Panc1 (cell line): ENCODE measurements around the gene THADA. TPM values are rescaled to one million over a fixed set of nuclear protein-coding genes. Genes with fewer than 3 reads are reported as not detected.

Source experiments
- ATAC-seq: fragments of 200-7000 bp; cut with Tn5 transposase; 2 replicates; pipeline ENCODE4 v1.9.1; 2020; ENCODE audit warnings: mild to moderate bottlenecking, moderate library complexity
- BruUV-seq: library from RNA; stranded (reverse); fragments of 400-500 nt; replicated peaks from 2 replicates; lab custom pipeline; 2021; lab: Mats Ljungman, UMichigan
- CTCF ChIA-PET: fragments of 300-600 bp; sonication (Branson Sonifier 250); formaldehyde crosslinking; loops from one replicate; lab custom pipeline; 2022; ENCODE audit warnings: antibody characterized with exemption; lab: Charles Lee
- POLR2A ChIA-PET: fragments of 300-600 bp; sonication (Branson Sonifier 250); formaldehyde crosslinking; loops from one replicate; lab custom pipeline; 2022; ENCODE audit warnings: antibody characterized with exemption; lab: Charles Lee
- DNase-seq: peaks from one replicate; pipeline ENCODE4 v3.0.0-alpha.2; 2010; ENCODE audit warnings: low read depth, low spot score
- H3K27ac ChIP-seq: 2 replicates; pipeline ENCODE4 v1.5.1; 2011; ENCODE audit warnings: mild to moderate bottlenecking, low read length, inconsistent platforms
- H3K27me3 ChIP-seq: fragments of 200-500 bp; sonication (Bioruptor generic); 2 replicates; pipeline ENCODE4 v1.6.0; 2014; ENCODE audit warnings: low read length, inconsistent platforms; ENCODE audit not compliant: control insufficient read depth, insufficient read depth
- H3K36me3 ChIP-seq: fragments of 200-500 bp; sonication (Bioruptor generic); 2 replicates; pipeline ENCODE4 v1.5.1; 2014; ENCODE audit warnings: inconsistent platforms, mild to moderate bottlenecking, low read length, moderate library complexity; ENCODE audit not compliant: control insufficient read depth, insufficient read depth
- H3K4me1 ChIP-seq: 2 replicates; pipeline ENCODE4 v1.5.1; 2011; ENCODE audit warnings: inconsistent platforms, mild to moderate bottlenecking, low read length, moderate library complexity; ENCODE audit not compliant: control insufficient read depth, insufficient read depth
- H3K4me3 ChIP-seq, 2 experiments: 2 replicates each; pipeline ENCODE4 v1.5.1; 2011 to 2012; ENCODE audit warnings: low read depth in 2 of 2, low read length in 2 of 2, mild to moderate bottlenecking in 2 of 2, inconsistent platforms in 1 of 2, moderate library complexity in 1 of 2
- H3K9me3 ChIP-seq: fragments of 200-500 bp; sonication (Bioruptor generic); 2 replicates; pipeline ENCODE4 v1.5.1; 2014; ENCODE audit warnings: low read depth, mild to moderate bottlenecking, inconsistent platforms, low read length, moderate library complexity; ENCODE audit not compliant: control insufficient read depth, insufficient read depth
- CTCF ChIP-seq: fragments of 450-650 bp; IDR thresholded peaks from 2 replicates; pipeline ENCODE4 v1.5.1; 2017; ENCODE audit warnings: mild to moderate bottlenecking
- POLR2AphosphoS5 ChIP-seq: IDR thresholded peaks from 2 replicates; pipeline ENCODE4 v1.6.1; 2012; ENCODE audit warnings: mild to moderate bottlenecking, low read depth, low read length, moderate library complexity
- SIN3A ChIP-seq: IDR thresholded peaks from 2 replicates; pipeline ENCODE4 v1.6.1; 2012; ENCODE audit warnings: low read depth, mild to moderate bottlenecking, low read length, moderate library complexity, borderline replicate concordance; ENCODE audit not compliant: insufficient read depth
- TCF7L2 ChIP-seq: IDR thresholded peaks from 2 replicates; pipeline ENCODE4 v1.6.1; 2011; ENCODE audit warnings: mild to moderate bottlenecking, low read depth, low read length, inconsistent platforms
- in situ Hi-C: cut with HindIII; loops from 2 replicates; pipeline ENCODE4 v1.10.0; 2016; ENCODE audit warnings: low sequenced_read_pairs, low pct_unique_long_range_greater_than_20kb
- intact Hi-C: fragments of 100-400 bp; cut with micrococcal nuclease; formaldehyde crosslinking; loops from one replicate; pipeline ENCODE4 v1.10.0; 2022; ENCODE audit not compliant: unreplicated experiment
- total RNA-seq: library from RNA; stranded (reverse); gene quantifications from one replicate; pipeline ENCODE4 v1.2.1, GENCODE V29; 2021; ENCODE audit not compliant: unreplicated experiment
- TF ChIP-seq, protein P1 (sequence below), 2 experiments: IDR thresholded peaks; 2 replicates each; pipeline ENCODE4 v1.6.1; 2011 to 2012; ENCODE audit warnings: low read depth in 2 of 2, control low read depth in 1 of 2, low read length in 1 of 2, mild to moderate bottlenecking in 1 of 2, moderate library complexity in 1 of 2; ENCODE audit not compliant: insufficient read depth in 1 of 2

The THADA gene
- total RNA-seq, 1 experiment from 2014 or later = 37.2 TPM

DNA sequence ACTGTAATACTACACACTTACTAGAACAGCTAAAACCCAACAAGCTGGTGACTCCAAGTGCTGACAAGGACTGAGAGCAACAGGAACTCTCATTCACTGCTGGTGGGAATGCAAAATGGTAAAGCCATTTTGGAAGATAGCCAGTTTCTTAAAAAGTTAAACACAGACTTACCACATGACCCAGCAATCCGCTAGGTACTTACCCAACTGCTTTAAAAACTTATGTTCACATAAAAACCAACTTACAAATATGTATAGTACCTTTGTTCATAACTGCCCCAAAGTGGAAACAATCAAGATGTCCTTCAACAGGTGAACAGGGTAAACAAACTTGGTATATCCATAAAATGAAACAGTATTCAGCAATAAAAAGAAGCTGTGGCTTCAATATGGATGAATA, 216.3 kb downstream of the THADA start:
- BruUV-seq = no TSS peak
- POLR2A ChIA-PET = no interaction called here
- H3K4me1 ChIP-seq = no peaks in the 10 kb centered on the region
- intact Hi-C loops (no loop called here), in situ Hi-C loops (no loop called here)
- no peak overlapping the region for H3K27ac ChIP-seq
- ATAC-seq (no peak), DNase-seq (no peak)
- H3K9me3 ChIP-seq = no peaks in the 10 kb centered on the region
- H3K27me3 ChIP-seq = no peaks in the 10 kb centered on the region
- no peaks in the 10 kb centered on the region for H3K36me3 ChIP-seq
- H3K4me3 ChIP-seq = no peak overlapping the region
- CTCF ChIA-PET = no interaction called here
- TF ChIP-seq POLR2AphosphoS5 (no peak), SIN3A (no peak), CTCF (no peak), TCF7L2 (no peak)
- TF ChIP-seq, protein P1, sequence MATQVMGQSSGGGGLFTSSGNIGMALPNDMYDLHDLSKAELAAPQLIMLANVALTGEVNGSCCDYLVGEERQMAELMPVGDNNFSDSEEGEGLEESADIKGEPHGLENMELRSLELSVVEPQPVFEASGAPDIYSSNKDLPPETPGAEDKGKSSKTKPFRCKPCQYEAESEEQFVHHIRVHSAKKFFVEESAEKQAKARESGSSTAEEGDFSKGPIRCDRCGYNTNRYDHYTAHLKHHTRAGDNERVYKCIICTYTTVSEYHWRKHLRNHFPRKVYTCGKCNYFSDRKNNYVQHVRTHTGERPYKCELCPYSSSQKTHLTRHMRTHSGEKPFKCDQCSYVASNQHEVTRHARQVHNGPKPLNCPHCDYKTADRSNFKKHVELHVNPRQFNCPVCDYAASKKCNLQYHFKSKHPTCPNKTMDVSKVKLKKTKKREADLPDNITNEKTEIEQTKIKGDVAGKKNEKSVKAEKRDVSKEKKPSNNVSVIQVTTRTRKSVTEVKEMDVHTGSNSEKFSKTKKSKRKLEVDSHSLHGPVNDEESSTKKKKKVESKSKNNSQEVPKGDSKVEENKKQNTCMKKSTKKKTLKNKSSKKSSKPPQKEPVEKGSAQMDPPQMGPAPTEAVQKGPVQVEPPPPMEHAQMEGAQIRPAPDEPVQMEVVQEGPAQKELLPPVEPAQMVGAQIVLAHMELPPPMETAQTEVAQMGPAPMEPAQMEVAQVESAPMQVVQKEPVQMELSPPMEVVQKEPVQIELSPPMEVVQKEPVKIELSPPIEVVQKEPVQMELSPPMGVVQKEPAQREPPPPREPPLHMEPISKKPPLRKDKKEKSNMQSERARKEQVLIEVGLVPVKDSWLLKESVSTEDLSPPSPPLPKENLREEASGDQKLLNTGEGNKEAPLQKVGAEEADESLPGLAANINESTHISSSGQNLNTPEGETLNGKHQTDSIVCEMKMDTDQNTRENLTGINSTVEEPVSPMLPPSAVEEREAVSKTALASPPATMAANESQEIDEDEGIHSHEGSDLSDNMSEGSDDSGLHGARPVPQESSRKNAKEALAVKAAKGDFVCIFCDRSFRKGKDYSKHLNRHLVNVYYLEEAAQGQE (IDR thresholded peaks at IDR 0.05; ENCODE audit: insufficient read depth in 1 of 2, low read depth in 2 of 2, low read length in 1 of 2) = no peak

- BruUV-seq = no TSS peak
- H3K36me3 ChIP-seq = no peaks in the 10 kb centered on the region
- no peak overlapping the region for H3K27ac ChIP-seq
- ChIA-PET CTCF (no interaction called here), POLR2A (no interaction called here)
- no peaks in the 10 kb centered on the region for H3K27me3 ChIP-seq
- DNase-seq (no peak), ATAC-seq (no peak)
- H3K4me1 ChIP-seq = no peaks in the 10 kb centered on the region
- TF ChIP-seq, protein P1 (IDR thresholded peaks at IDR 0.05; ENCODE audit: insufficient read depth in 1 of 2, low read depth in 2 of 2, low read length in 1 of 2) = no peak
- TF ChIP-seq CTCF (no peak), POLR2AphosphoS5 (no peak), TCF7L2 (no peak), SIN3A (no peak)
- intact Hi-C loops = no loop called here
- in situ Hi-C loops = no loop called here
- no peaks in the 10 kb centered on the region for H3K9me3 ChIP-seq
- H3K4me3 ChIP-seq = no peak overlapping the region
Measured at GRCh38 chr2:43377327-43377726, 218.5 kb downstream of the THADA start.
